Bronchial epithelial cell (primary cell): ENCODE measurements around the gene SLC25A11. TPM values are rescaled to one million over a fixed set of nuclear protein-coding genes. Genes with fewer than 3 reads are reported as not detected.

Experiments used
- DNase-seq: peaks from one replicate; pipeline ENCODE4 v3.0.0-alpha.2; 2010; ENCODE audit warnings: low read depth
- FAIRE-seq: peaks from 2 replicates; lab custom pipeline; 2011; peaks lifted over from hg19 to GRCh38; lab: Jason Lieb, UNC
- H3K27me3 ChIP-seq: 2 replicates; pipeline ENCODE4 v1.5.1; 2011; ENCODE audit warnings: low read length; ENCODE audit not compliant: control insufficient read depth, insufficient read depth
- H3K36me3 ChIP-seq: 2 replicates; pipeline ENCODE4 v1.5.1; 2011; ENCODE audit warnings: low read length; ENCODE audit not compliant: control insufficient read depth, insufficient read depth
- H3K4me3 ChIP-seq: 2 replicates; pipeline ENCODE4 v1.5.1; 2011; ENCODE audit warnings: mild to moderate bottlenecking, low read depth, low read length, control low read depth
- total RNA-seq: library from RNA; depleted of rRNA; stranded (reverse); fragments of >200 nt; gene quantifications from 2 replicates; pipeline ENCODE4 v1.2.1, GENCODE V29; 2014
- TF ChIP-seq, protein P1 (sequence below): IDR thresholded peaks from 2 replicates; pipeline ENCODE4 v1.5.1; 2011; ENCODE audit warnings: mild to moderate bottlenecking, moderate library complexity, low read length, control low read depth, inconsistent platforms; ENCODE audit not compliant: insufficient read depth, severe bottlenecking

Gene SLC25A11
- total RNA-seq, 1 donor from 2014 or later = 51.6 TPM

DNA sequence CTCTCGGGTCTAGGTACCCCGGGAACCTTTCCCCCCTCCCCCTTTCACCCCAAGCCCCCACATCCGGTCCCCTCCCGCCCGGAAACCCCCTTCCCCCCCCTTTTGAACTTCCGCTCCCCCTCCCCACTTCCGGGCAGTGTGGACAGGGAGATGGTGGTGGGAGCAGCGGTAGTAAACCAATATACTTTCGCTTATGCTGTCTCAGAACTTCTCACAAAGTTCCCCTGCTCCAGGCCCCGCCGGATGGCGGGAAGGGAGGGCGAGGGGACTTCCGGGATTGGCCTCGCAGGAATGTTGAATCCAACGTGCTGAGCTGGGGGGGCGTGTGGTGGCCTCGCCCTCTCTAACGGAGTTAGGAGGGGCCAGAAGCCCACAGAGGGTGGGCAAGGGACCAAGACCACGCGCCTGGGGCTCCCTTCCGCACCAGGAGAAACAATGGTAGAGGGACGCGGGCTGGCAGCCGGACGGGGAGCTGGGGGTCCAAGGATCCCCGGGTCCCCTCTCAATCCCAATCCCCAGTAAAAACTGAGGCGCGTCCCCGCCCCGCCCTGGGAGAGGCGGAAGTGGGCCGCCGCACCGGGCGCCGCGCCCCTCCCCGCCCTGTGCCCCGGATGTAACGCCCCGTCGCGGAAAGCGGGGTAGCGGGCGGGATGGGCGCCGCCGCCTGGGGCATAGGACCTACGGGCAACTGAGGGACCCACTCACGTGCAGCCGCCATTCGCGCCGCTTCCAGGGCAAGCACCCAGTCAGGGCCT lies 7.7 kb upstream of the SLC25A11 start:
- H3K36me3 ChIP-seq = peaks cover 13% of the 10 kb centered on the region
- no peak for FAIRE-seq
- H3K27me3 ChIP-seq = no peaks in the 10 kb centered on the region
- no peak for DNase-seq
- H3K4me3 ChIP-seq = peak overlapping the region; percentile 99
- TF ChIP-seq, protein P1, sequence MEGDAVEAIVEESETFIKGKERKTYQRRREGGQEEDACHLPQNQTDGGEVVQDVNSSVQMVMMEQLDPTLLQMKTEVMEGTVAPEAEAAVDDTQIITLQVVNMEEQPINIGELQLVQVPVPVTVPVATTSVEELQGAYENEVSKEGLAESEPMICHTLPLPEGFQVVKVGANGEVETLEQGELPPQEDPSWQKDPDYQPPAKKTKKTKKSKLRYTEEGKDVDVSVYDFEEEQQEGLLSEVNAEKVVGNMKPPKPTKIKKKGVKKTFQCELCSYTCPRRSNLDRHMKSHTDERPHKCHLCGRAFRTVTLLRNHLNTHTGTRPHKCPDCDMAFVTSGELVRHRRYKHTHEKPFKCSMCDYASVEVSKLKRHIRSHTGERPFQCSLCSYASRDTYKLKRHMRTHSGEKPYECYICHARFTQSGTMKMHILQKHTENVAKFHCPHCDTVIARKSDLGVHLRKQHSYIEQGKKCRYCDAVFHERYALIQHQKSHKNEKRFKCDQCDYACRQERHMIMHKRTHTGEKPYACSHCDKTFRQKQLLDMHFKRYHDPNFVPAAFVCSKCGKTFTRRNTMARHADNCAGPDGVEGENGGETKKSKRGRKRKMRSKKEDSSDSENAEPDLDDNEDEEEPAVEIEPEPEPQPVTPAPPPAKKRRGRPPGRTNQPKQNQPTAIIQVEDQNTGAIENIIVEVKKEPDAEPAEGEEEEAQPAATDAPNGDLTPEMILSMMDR = no peak

DNA sequence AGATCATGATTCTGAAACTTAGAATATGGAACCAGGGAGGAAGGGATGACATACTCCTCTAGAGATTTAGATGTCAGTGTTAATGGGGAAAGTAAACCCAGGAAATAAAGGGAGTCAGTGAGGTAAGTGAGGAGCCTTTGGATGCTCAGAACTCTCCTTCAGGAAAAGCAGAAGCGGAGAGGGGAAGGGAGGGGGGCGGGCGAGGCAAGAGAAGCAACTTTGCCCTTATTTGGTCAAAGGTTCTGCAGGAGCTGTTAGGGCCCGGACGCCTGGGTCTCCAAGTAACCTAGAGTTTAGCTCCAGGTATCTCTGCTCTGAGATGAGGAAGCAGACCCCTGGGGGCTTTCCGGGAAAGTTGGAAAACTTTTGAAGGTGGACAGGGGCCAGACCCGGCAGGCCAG lies 7.2 kb upstream of the SLC25A11 start:
- H3K27me3 ChIP-seq = no peaks in the 10 kb centered on the region
- FAIRE-seq (no peak), DNase-seq (no peak)
- H3K36me3 ChIP-seq = peaks cover 14% of the 10 kb centered on the region
- TF ChIP-seq, protein P1 = no peak
- peak overlapping the region; percentile 99 for H3K4me3 ChIP-seq

DNA sequence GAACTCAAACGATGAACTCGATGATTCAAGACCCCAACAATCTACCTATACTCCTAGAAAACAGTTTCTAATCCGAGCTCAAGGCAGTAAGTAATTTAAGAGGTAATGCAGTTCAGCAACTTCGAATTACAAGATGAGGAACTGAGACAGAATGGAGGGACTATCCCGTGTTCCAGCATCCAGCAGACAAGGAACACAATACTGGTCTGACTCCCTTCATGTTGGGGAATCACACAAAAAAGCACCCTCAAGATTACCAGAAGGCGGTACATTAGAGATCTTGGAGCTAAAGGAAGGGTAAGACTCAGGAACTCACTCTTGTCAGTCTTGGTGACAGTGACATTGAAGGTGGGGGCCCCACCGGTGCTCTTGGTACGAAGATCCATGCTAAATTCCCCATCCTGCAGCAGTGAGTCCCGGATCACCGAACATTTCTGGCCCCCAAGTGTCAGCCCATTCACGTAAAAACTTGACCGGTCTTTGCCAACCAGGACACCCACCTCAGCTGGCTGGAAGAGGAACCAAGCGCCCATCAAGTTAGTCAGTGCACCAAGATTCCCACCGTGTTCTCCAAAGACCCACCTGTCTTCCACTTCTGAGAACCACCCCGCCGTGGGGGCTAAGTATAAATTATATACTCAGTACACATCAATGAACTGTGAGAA lies 6.6 kb upstream of the SLC25A11 start:
- DNase-seq (no peak), FAIRE-seq (peak; percentile 18)
- Histone ChIP-seq H3K27me3 (no peaks in the 10 kb centered on the region), H3K36me3 (peaks cover 16% of the 10 kb centered on the region), H3K4me3 (peak overlapping the region; percentile 99)
- TF ChIP-seq, protein P1 = no peak

DNA sequence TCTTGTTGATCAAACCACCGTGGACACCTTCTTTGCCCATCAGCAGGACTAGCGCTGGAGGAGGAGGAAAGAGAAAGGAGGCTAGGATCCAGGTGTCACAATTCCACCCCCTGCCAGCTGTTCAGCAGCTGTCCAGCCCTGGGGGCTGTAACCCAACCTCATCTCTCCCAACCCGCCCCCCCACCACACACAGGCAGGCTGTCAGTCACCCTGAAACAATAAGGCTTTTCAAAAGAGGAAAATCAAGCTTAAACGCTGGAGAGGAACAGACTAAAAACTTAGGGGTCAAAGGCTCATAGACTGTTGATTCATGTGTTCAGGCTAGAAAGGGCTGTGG lies 6.1 kb upstream of the SLC25A11 start:
- TF ChIP-seq, protein P1 = no peak
- Histone ChIP-seq H3K4me3 (peak overlapping the region; percentile 99), H3K36me3 (peaks cover 16% of the 10 kb centered on the region), H3K27me3 (no peaks in the 10 kb centered on the region)
- DNase-seq (no peak), FAIRE-seq (peak; percentile 13)

DNA sequence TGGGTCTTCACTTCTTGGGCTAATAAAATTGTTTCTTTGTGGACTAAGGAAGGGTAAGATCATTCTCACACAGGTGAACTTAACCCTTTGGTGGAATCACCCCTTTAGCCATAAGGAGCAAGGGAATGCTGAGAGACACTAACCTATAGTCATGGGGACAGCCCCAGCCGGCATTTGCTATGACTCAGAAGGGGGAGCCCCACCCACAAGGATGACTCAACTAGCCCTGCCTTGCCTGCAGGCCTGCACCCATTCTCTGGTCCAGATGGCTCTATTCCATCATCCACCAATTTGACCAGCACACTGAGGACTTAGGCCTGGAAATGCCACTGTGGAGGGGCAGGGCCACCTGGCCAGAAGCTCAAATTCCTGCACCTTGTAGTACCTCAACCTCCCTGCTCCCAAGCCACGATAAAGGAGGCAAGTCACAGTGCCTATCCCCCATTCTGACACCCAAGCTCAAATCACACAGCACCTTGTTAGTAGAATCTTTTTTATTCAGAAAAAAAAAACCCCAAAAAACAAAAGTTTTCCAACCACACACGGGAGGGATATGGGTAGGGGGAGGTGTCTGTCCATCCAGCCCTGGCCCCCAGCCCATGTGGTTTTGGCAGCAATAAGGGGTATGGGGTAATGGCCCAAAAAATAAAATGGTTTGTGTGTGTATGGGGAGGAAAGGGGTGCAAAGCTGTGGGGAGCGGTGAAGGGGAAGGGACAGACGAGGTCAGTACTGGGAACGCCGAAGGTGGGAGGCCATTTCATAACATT lies 5.5 kb upstream of the SLC25A11 start:
- DNase-seq (peak; percentile 92), FAIRE-seq (no peak)
- TF ChIP-seq, protein P1 = no peak
- Histone ChIP-seq H3K27me3 (no peaks in the 10 kb centered on the region), H3K4me3 (no peak overlapping the region), H3K36me3 (peaks cover 16% of the 10 kb centered on the region)
